ENCODE measurements around the gene DOLPP1.
A peak's percentile ranks its signal among the peaks of the same experiment; 100 is the strongest.
"Not testable (repeated sequence)": the region's sequence is repeated elsewhere in the genome, so short reads cannot be mapped to it uniquely, and the experiment has no call there.

Gene DOLPP1

GRCh38 chr9:129035838-129036237 is 45.1 kb upstream of the DOLPP1 start:
- DNase-seq; H3K23ac ChIP-seq (ENCODE audit: low read length); H3K27ac ChIP-seq (ENCODE audit: low read depth, low read length); H2AK5ac ChIP-seq (ENCODE audit: low read length); H3K79me1 ChIP-seq (ENCODE audit: low read length); H3K36me3 ChIP-seq (ENCODE audit: control insufficient read depth in 1 of 2, insufficient read depth in 2 of 2, low read length in 2 of 2); H3K79me2 ChIP-seq (ENCODE audit: control insufficient read depth, insufficient read depth, low read length, poor library complexity); H3K18ac ChIP-seq (ENCODE audit: low read length); H3K9me3 ChIP-seq (ENCODE audit: insufficient read depth, low read depth, low read length); H2BK12ac ChIP-seq (ENCODE audit: low read length); H3K27me3 ChIP-seq (ENCODE audit: insufficient read depth, low read length); H2BK5ac ChIP-seq (ENCODE audit: low read depth, low read length, poor library complexity); H3K4me3 ChIP-seq (ENCODE audit: low read depth, low read length): not testable (repeated sequence)
- Histone ChIP-seq H3K4ac (ENCODE audit: low read depth, low read length) (peak overlapping the region; percentile 39), H3K9ac (ENCODE audit: low read length) (peak overlapping the region; percentile 14), H3K4me1 (ENCODE audit: control insufficient read depth in 1 of 2, insufficient read depth in 2 of 2, low read length in 2 of 2) (peaks cover 12 to 19% of the 10 kb centered on the region in 2 experiments), H2BK120ac (ENCODE audit: insufficient read depth, low read length, poor library complexity) (peak overlapping the region; percentile 76), H2AFZ (ENCODE audit: insufficient read depth, low read length, poor library complexity) (peak overlapping the region; percentile 88), H4K8ac (ENCODE audit: low read depth, low read length) (peak overlapping the region; percentile 91), H3K14ac (ENCODE audit: low read length) (peak overlapping the region; percentile 16), H3K4me2 (ENCODE audit: low read length) (peak overlapping the region; percentile 70), H4K91ac (ENCODE audit: low read depth, low read length) (peak overlapping the region; percentile 25), H4K12ac (ENCODE audit: low read depth, low read length) (peak overlapping the region; percentile 76)
- no CpG with 5 or more reads among the region's 13 CpGs for WGBS (ENCODE audit: extremely low coverage, insufficient coverage, insufficient read length)

GRCh38 chr9:129036241-129036922 is 44.5 kb upstream of the DOLPP1 start, which contains the start of gene MIGA2:
Gene MIGA2, plus strand, starts transcription at chr9:129036626. Its CDS starts 3,969 bp downstream, at chr9:129040595.
- no peak within 1 kb of the TSS for H3K23ac ChIP-seq (ENCODE audit: low read length)
- DNase-seq, result peak; percentile 98 to 99
- peak within 1 kb of the TSS; percentile 91 for H4K8ac ChIP-seq (ENCODE audit: low read depth, low read length)
- H3K79me1 ChIP-seq (ENCODE audit: low read length), result peaks cover 6% of the 10 kb centered on the region
- peak within 1 kb of the TSS; percentile 27 for H3K18ac ChIP-seq (ENCODE audit: low read length)
- no peak within 1 kb of the TSS for H2BK5ac ChIP-seq (ENCODE audit: low read depth, low read length, poor library complexity)
- H2AFZ ChIP-seq (ENCODE audit: insufficient read depth, low read length, poor library complexity), result peak within 1 kb of the TSS; percentile 88
- peaks cover 3% of the 10 kb centered on the region for H3K79me2 ChIP-seq (ENCODE audit: control insufficient read depth, insufficient read depth, low read length, poor library complexity)
- H2BK120ac ChIP-seq (ENCODE audit: insufficient read depth, low read length, poor library complexity), result peak within 1 kb of the TSS; percentile 76
- peak within 1 kb of the TSS; percentile 96 for H3K4me3 ChIP-seq (ENCODE audit: low read depth, low read length)
- H3K9me3 ChIP-seq (ENCODE audit: insufficient read depth, low read depth, low read length), result no peaks in the 10 kb centered on the region
- peak within 1 kb of the TSS; percentile 42 for H3K14ac ChIP-seq (ENCODE audit: low read length)
- WGBS (ENCODE audit: extremely low coverage, insufficient coverage, insufficient read length), result no CpG with 5 or more reads among the region's 49 CpGs
- peak within 1 kb of the TSS; percentile 76 for H4K12ac ChIP-seq (ENCODE audit: low read depth, low read length)
- peak within 1 kb of the TSS; percentile 91 for H3K9ac ChIP-seq (ENCODE audit: low read length)
- peak within 1 kb of the TSS; percentile 85 for H3K4me2 ChIP-seq (ENCODE audit: low read length)
- H4K91ac ChIP-seq (ENCODE audit: low read depth, low read length), result peak within 1 kb of the TSS; percentile 40
- H3K4me1 ChIP-seq (ENCODE audit: control insufficient read depth in 1 of 2, insufficient read depth in 2 of 2, low read length in 2 of 2), result peaks cover 12 to 19% of the 10 kb centered on the region in 2 experiments
- H2BK12ac ChIP-seq (ENCODE audit: low read length), result no peak within 1 kb of the TSS
- H3K4ac ChIP-seq (ENCODE audit: low read depth, low read length), result peak within 1 kb of the TSS; percentile 39
- H3K27ac ChIP-seq (ENCODE audit: low read depth, low read length), result no peak within 1 kb of the TSS
- H3K27me3 ChIP-seq (ENCODE audit: insufficient read depth, low read length), result no peaks in the 10 kb centered on the region
- peaks cover 3 to 4% of the 10 kb centered on the region in 2 experiments for H3K36me3 ChIP-seq (ENCODE audit: control insufficient read depth in 1 of 2, insufficient read depth in 2 of 2, low read length in 2 of 2)
- H2AK5ac ChIP-seq (ENCODE audit: low read length), result no peak within 1 kb of the TSS

- WGBS (ENCODE audit: extremely low coverage, insufficient coverage, insufficient read length), result no CpG with 5 or more reads among the region's 32 CpGs
- H3K79me2 ChIP-seq (ENCODE audit: control insufficient read depth, insufficient read depth, low read length, poor library complexity), result peaks cover 3% of the 10 kb centered on the region
- H2AFZ ChIP-seq (ENCODE audit: insufficient read depth, low read length, poor library complexity), result peak overlapping the region; percentile 13
- H3K27ac ChIP-seq (ENCODE audit: low read depth, low read length), result no peak overlapping the region
- no peak overlapping the region for H2BK12ac ChIP-seq (ENCODE audit: low read length)
- peak overlapping the region; percentile 38 for H3K4ac ChIP-seq (ENCODE audit: low read depth, low read length)
- peak overlapping the region; percentile 30 for H4K8ac ChIP-seq (ENCODE audit: low read depth, low read length)
- peak overlapping the region; percentile 85 for H3K4me2 ChIP-seq (ENCODE audit: low read length)
- peak overlapping the region; percentile 50 for H2BK120ac ChIP-seq (ENCODE audit: insufficient read depth, low read length, poor library complexity)
- peak overlapping the region; percentile 27 for H3K18ac ChIP-seq (ENCODE audit: low read length)
- H3K9me3 ChIP-seq (ENCODE audit: insufficient read depth, low read depth, low read length), result no peaks in the 10 kb centered on the region
- H2AK5ac ChIP-seq (ENCODE audit: low read length), result no peak overlapping the region
- H3K9ac ChIP-seq (ENCODE audit: low read length), result peak overlapping the region; percentile 91
- DNase-seq, result no peak
- H3K4me3 ChIP-seq (ENCODE audit: low read depth, low read length), result peak overlapping the region; percentile 96
- H3K4me1 ChIP-seq (ENCODE audit: control insufficient read depth in 1 of 2, insufficient read depth in 2 of 2, low read length in 2 of 2), result peaks cover 12 to 19% of the 10 kb centered on the region in 2 experiments
- H2BK5ac ChIP-seq (ENCODE audit: low read depth, low read length, poor library complexity), result no peak overlapping the region
- peaks cover 11% of the 10 kb centered on the region in 2 experiments for H3K36me3 ChIP-seq (ENCODE audit: control insufficient read depth in 1 of 2, insufficient read depth in 2 of 2, low read length in 2 of 2)
- H3K23ac ChIP-seq (ENCODE audit: low read length), result no peak overlapping the region
- H3K14ac ChIP-seq (ENCODE audit: low read length), result peak overlapping the region; percentile 42
- H3K79me1 ChIP-seq (ENCODE audit: low read length), result peaks cover 6% of the 10 kb centered on the region
- peak overlapping the region; percentile 40 for H4K91ac ChIP-seq (ENCODE audit: low read depth, low read length)
- no peaks in the 10 kb centered on the region for H3K27me3 ChIP-seq (ENCODE audit: insufficient read depth, low read length)
- peak overlapping the region; percentile 2 for H4K12ac ChIP-seq (ENCODE audit: low read depth, low read length)
Observed at GRCh38 chr9:129036923-129037766, 43.8 kb upstream of the DOLPP1 start.

GRCh38 chr9:129037767-129038098 is 43.2 kb upstream of the DOLPP1 start:
- H3K36me3 ChIP-seq (ENCODE audit: control insufficient read depth in 1 of 2, insufficient read depth in 2 of 2, low read length in 2 of 2), result peaks cover 17% of the 10 kb centered on the region in 2 experiments
- H2BK12ac ChIP-seq (ENCODE audit: low read length), result no peak overlapping the region
- H3K9me3 ChIP-seq (ENCODE audit: insufficient read depth, low read depth, low read length), result peaks cover 3% of the 10 kb centered on the region
- H2AFZ ChIP-seq (ENCODE audit: insufficient read depth, low read length, poor library complexity), result no peak overlapping the region
- H3K27ac ChIP-seq (ENCODE audit: low read depth, low read length), result no peak overlapping the region
- no peak overlapping the region for H3K4me2 ChIP-seq (ENCODE audit: low read length)
- no peak overlapping the region for H3K18ac ChIP-seq (ENCODE audit: low read length)
- H3K9ac ChIP-seq (ENCODE audit: low read length), result no peak overlapping the region
- H3K23ac ChIP-seq (ENCODE audit: low read length), result no peak overlapping the region
- no CpG with 5 or more reads among the region's 6 CpGs for WGBS (ENCODE audit: extremely low coverage, insufficient coverage, insufficient read length)
- no peak for DNase-seq
- no peak overlapping the region for H2AK5ac ChIP-seq (ENCODE audit: low read length)
- H2BK120ac ChIP-seq (ENCODE audit: insufficient read depth, low read length, poor library complexity), result no peak overlapping the region
- no peak overlapping the region for H2BK5ac ChIP-seq (ENCODE audit: low read depth, low read length, poor library complexity)
- no peak overlapping the region for H4K91ac ChIP-seq (ENCODE audit: low read depth, low read length)
- no peak overlapping the region for H4K8ac ChIP-seq (ENCODE audit: low read depth, low read length)
- peaks cover 6% of the 10 kb centered on the region for H3K79me1 ChIP-seq (ENCODE audit: low read length)
- H4K12ac ChIP-seq (ENCODE audit: low read depth, low read length), result no peak overlapping the region
- no peak overlapping the region for H3K14ac ChIP-seq (ENCODE audit: low read length)
- H3K27me3 ChIP-seq (ENCODE audit: insufficient read depth, low read length), result no peaks in the 10 kb centered on the region
- H3K4me1 ChIP-seq (ENCODE audit: control insufficient read depth in 1 of 2, insufficient read depth in 2 of 2, low read length in 2 of 2), result peaks cover 12 to 19% of the 10 kb centered on the region in 2 experiments
- H3K4ac ChIP-seq (ENCODE audit: low read depth, low read length), result peak overlapping the region; percentile 39
- no peak overlapping the region for H3K4me3 ChIP-seq (ENCODE audit: low read depth, low read length)
- peaks cover 3% of the 10 kb centered on the region for H3K79me2 ChIP-seq (ENCODE audit: control insufficient read depth, insufficient read depth, low read length, poor library complexity)
